Limb (tissue), 2 donors: Measurements from ENCODE around the gene CDKN2A.

ENCODE experiments used
- DNase-seq, 2 donors: peaks; one replicate each; pipeline ENCODE4 v3.0.0-alpha.2; 2016; ENCODE audit errors: extremely low spot score in 2 of 2

Gene CDKN2A

GRCh38 chr9:21945606-21946005 is 48.6 kb downstream of the CDKN2A start:
- DNase-seq = no peak

GRCh38 chr9:21943464-21943863 is 50.7 kb downstream of the CDKN2A start:
- no peak for DNase-seq

DNA sequence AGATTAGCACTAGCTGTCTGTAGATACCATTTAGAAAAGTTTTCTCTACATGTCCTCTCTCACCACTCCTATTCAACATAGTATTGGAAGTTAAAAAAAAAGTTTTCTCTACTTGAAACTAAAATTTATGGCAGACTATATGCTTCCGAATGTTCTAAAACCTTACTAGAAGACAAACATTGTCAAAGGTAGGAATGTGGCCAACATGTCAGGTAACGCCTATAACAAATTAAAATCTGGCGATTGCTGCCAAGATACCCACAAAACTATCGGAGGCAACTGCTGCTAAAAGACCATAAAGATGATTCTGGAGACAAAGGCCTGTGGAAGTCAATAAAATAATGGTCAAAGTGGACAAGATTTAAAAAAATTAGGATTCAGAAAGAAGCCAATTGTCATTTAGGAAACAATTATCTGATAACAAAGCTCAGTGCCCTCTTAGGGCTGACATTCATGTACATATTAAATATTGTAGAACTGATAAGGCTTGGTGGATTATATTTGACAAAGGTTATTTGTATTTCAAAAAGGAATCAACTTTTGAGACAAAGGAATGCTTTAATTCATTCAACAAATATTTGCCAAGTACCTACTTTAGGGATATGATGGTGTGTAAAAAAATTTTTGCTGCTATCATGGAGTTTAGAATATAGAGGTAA is 52.7 kb downstream of the CDKN2A start:
- DNase-seq = no peak

DNA sequence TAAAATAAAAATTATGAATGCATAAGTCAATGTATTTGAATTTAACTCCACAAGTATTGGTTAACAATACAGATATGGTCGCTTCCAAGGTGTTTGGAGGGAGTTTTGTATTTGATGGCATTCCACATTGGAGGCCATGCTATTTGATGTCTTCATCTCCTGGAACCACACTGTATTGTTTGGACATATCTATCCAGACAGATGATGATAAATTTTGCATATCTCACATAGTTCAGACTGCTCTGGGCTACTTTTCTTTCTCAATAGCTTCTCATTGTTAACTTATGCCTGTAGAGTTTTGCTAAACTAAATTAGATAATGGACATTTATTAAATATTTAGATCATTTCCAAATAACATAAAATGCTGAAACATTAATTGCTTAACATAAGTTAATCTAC is 58.0 kb downstream of the CDKN2A start:
- DNase-seq = no peak

- DNase-seq = no peak
These were observed 58.6 kb downstream of the CDKN2A start for GRCh38 chr9:21935631-21936030.

DNA sequence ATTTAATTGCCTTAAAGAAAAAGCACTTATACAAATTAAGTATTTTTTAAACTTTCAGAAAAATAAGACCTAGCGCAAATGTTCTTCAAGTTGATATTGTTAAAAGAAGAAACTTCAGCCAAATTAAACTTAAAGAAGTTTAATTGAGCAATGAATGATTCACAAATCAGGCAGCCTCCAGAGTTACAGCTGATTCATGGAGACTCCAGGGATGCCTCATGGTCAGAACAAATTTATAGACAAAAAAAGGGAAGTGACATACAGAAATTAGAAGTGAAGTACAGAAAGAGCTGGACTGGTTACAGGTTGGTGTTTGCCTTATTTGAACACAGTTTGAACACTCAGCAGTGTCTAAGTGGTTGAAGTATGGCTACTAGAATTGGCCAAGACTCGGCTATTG is 60.3 kb downstream of the CDKN2A start:
- DNase-seq = no peak

DNA sequence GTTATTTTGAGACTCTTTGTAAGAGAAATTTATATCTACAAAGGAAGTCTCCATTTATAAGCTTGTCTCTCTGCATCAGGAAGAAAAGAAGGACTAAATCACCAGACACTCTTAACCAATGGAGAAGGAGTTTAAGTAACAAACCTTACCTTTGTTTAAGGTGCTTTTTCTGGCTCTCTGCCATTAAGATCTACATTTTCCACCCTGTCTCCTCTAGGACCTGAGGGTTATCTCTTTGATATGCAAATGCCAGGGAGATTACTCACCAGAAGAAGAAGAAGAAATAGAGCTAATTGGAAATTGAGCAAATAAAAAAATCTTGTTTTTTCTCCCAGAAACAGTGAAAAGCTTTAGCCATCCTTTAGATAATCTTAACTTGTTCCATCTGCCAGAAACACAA is 60.9 kb downstream of the CDKN2A start:
- DNase-seq = no peak

GRCh38 chr9:21931428-21931827 is 62.8 kb downstream of the CDKN2A start:
- no peak for DNase-seq

DNA sequence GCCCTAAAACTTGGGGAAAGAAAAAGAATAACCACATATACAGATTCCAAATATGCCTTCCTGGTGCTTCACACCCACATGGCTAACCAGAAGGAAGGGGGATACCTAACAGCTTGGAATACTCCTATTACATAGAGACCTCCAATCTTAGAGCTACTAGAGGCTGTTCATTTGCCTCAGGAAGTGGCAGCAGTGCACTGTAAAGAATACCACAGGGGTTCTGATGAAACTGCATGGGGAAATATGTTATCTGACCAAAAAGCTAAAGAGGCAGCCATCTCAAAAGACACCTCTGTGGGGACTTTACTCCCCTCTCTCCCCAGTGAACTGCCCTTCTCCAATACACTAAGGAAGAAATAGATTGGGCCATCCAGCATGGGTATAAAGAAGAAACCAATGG is 66.4 kb downstream of the CDKN2A start:
- no peak for DNase-seq

DNA sequence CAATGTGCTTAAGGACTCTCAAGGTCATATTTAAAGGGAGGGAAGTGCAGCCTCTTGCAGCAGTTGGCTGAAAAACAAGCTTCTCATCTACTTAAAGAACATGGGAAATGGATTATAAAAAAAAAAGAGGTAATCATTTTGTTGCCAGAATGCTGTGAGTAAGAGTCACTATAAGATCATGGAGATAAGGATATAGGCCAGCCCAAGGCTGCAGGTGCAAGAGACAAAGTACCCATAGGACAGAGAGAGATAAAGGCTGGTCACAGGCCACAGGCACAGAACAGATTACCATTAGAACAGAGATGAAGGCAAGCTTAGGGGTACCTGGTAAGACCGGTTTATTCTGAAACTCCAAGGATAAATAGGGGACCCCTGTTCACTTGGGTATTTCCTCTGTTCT is 70.5 kb downstream of the CDKN2A start:
- no peak for DNase-seq

- peak in 1 of 2 donors; percentile 9 for DNase-seq
These were observed 74.5 kb downstream of the CDKN2A start for GRCh38 chr9:21919377-21920362.
